Common myeloid progenitor, CD34-positive (primary cell): ENCODE measurements around the gene PTPRK.
A peak's percentile ranks its signal among the peaks of the same experiment; 100 is the strongest.
"Not testable (repeated sequence)": the region's sequence is repeated elsewhere in the genome, so short reads cannot be mapped to it uniquely, and the experiment has no call there.

Source experiments
- CTCF ChIA-PET: fragments of 350-600 bp; sonication (Branson Sonifier 250); formaldehyde crosslinking; loops from one replicate; lab custom pipeline; 2021; ENCODE audit warnings: antibody characterized with exemption; lab: Charles Lee
- POLR2A ChIA-PET: fragments of 350-600 bp; sonication (Branson Sonifier 250); formaldehyde crosslinking; loops from one replicate; lab custom pipeline; 2021; ENCODE audit warnings: antibody characterized with exemption; lab: Charles Lee
- DNase-seq, 3 donors: peaks; one replicate each; pipeline versions ENCODE4 v3.0.0 to v3.0.0-alpha.2; 2013
- H3K27ac ChIP-seq, 2 experiments: 1 replicate in 1 of 2; 2 replicates in 1 of 2; pipeline ENCODE4 v1.7.0; 2013; ENCODE audit warnings: inconsistent platforms in 2 of 2, low read length in 2 of 2, mild to moderate bottlenecking in 2 of 2, low read depth in 1 of 2, moderate library complexity in 1 of 2; ENCODE audit not compliant: severe bottlenecking in 2 of 2, insufficient read depth in 1 of 2, poor library complexity in 1 of 2
- H3K27me3 ChIP-seq, 5 experiments: replicated peaks in 2 of 5; 1 replicate in 3 of 5; 2 replicates in 2 of 5; pipeline versions ENCODE4 v1.6.1 to v1.7.0; 2013; ENCODE audit warnings: low read length in 4 of 5, mild to moderate bottlenecking in 2 of 5, moderate library complexity in 2 of 5, inconsistent platforms in 1 of 5; ENCODE audit not compliant: insufficient read depth in 5 of 5, control insufficient read depth in 4 of 5
- H3K36me3 ChIP-seq, 4 experiments: 1 replicate in 2 of 4; 2 replicates in 2 of 4; pipeline versions ENCODE4 v1.6.1 to v1.7.0; 2013; ENCODE audit warnings: low read length in 3 of 4, control low read depth in 1 of 4, mild to moderate bottlenecking in 1 of 4; ENCODE audit not compliant: control insufficient read depth in 4 of 4, insufficient read depth in 4 of 4
- H3K4me1 ChIP-seq, 4 experiments: 1 replicate in 3 of 4; 2 replicates in 1 of 4; pipeline versions ENCODE4 v1.6.1 to v1.7.1; 2013; ENCODE audit warnings: low read length in 3 of 4, mild to moderate bottlenecking in 3 of 4, control low read depth in 1 of 4, inconsistent platforms in 1 of 4, moderate library complexity in 1 of 4; ENCODE audit not compliant: control insufficient read depth in 4 of 4, insufficient read depth in 4 of 4; ENCODE audit errors: control extremely low read depth in 1 of 4
- H3K4me3 ChIP-seq, 7 experiments: 1 replicate in 4 of 7; 2 replicates in 3 of 7; pipeline versions ENCODE4 v1.5.1 to v1.7.0; 2013; ENCODE audit warnings: mild to moderate bottlenecking in 7 of 7, low read length in 6 of 7, moderate library complexity in 6 of 7, inconsistent platforms in 2 of 7, low read depth in 2 of 7, control low read depth in 1 of 7; ENCODE audit not compliant: insufficient read depth in 4 of 7, control insufficient read depth in 1 of 7; ENCODE audit errors: extremely low read depth in 1 of 7
- H3K9me3 ChIP-seq, 5 experiments: 1 replicate in 4 of 5; 2 replicates in 1 of 5; pipeline versions ENCODE4 v1.6.1 to v1.7.1; 2013; ENCODE audit warnings: low read length in 4 of 5, mild to moderate bottlenecking in 2 of 5, inconsistent platforms in 1 of 5, low read depth in 1 of 5, moderate library complexity in 1 of 5; ENCODE audit not compliant: control insufficient read depth in 4 of 5, insufficient read depth in 2 of 5; ENCODE audit errors: control extremely low read depth in 1 of 5
- WGBS: methylation state at CpG from one replicate; pipeline ENCODE4 v1.1.5; 2013; ENCODE audit not compliant: insufficient coverage; 5-methylcytosine and 5-hydroxymethylcytosine counted together

Gene PTPRK

GRCh38 chr6:127933852-127934840, 586.3 kb downstream of the PTPRK start:
- ChIA-PET CTCF (interaction anchor here (1.2 kb wide), 1 partner anchor 54 kb away, joined by 3 read pairs; no protein-coding TSS in a partner anchor), POLR2A (no interaction called here)
- no peak overlapping the region for H3K4me3 ChIP-seq
- DNase-seq: no peak
- WGBS: 100% methylated on average over 5 of the region's 7 CpGs
- no peak overlapping the region for H3K27ac ChIP-seq
- H3K27me3 ChIP-seq: no peaks in the 10 kb centered on the region
- H3K36me3 ChIP-seq: no peaks in the 10 kb centered on the region
- H3K9me3 ChIP-seq: peaks cover 2 to 10% (median 6%) of the 10 kb centered on the region in 5 experiments
- H3K4me1 ChIP-seq: peaks cover 0 to 10% (median 3%) of the 10 kb centered on the region in 4 experiments

GRCh38 chr6:127933137-127933536, 587.3 kb downstream of the PTPRK start:
- Histone ChIP-seq H3K9me3 (peaks cover 2 to 10% (median 6%) of the 10 kb centered on the region in 5 experiments), H3K27ac (no peak overlapping the region), H3K4me3 (no peak overlapping the region), H3K36me3 (no peaks in the 10 kb centered on the region), H3K27me3 (no peaks in the 10 kb centered on the region), H3K4me1 (peaks cover 0 to 2% (median 0%) of the 10 kb centered on the region in 4 experiments)
- no CpG with 5 or more reads among the region's 1 CpG for WGBS
- DNase-seq: no peak
- CTCF ChIA-PET: no interaction called here
- POLR2A ChIA-PET: no interaction called here

GRCh38 chr6:127932708-127933107, 587.7 kb downstream of the PTPRK start:
- ChIA-PET CTCF (no interaction called here), POLR2A (no interaction called here)
- Histone ChIP-seq H3K27me3 (no peaks in the 10 kb centered on the region), H3K4me3 (no peak overlapping the region), H3K27ac (no peak overlapping the region), H3K36me3 (no peaks in the 10 kb centered on the region), H3K9me3 (peaks cover 2 to 10% (median 6%) of the 10 kb centered on the region in 5 experiments), H3K4me1 (no peaks in the 10 kb centered on the region)
- WGBS: 92% methylated on average over 3 of the region's 5 CpGs
- DNase-seq: peak in 2 of 3 donors; percentile 15 to 18

- 97% methylated on average over 7 of the region's 10 CpGs for WGBS
- H3K4me3 ChIP-seq, DNase-seq, H3K4me1 ChIP-seq, POLR2A ChIA-PET, H3K27ac ChIP-seq, H3K36me3 ChIP-seq, CTCF ChIA-PET, H3K9me3 ChIP-seq, H3K27me3 ChIP-seq: not testable (repeated sequence)
Measured at GRCh38 chr6:127926441-127926840, 594.0 kb downstream of the PTPRK start.

GRCh38 chr6:127924440-127924839, 596.0 kb downstream of the PTPRK start:
- Histone ChIP-seq H3K27me3 (no peaks in the 10 kb centered on the region), H3K27ac (no peak overlapping the region), H3K9me3 (peaks cover 0 to 6% (median 3%) of the 10 kb centered on the region in 5 experiments), H3K4me1 (peaks cover 0 to 6% (median 0%) of the 10 kb centered on the region in 4 experiments), H3K36me3 (no peaks in the 10 kb centered on the region), H3K4me3 (no peak overlapping the region)
- ChIA-PET POLR2A (interaction anchor here (0.6 kb wide), 1 partner anchor 42 kb away, joined by 3 read pairs; no protein-coding TSS in a partner anchor), CTCF (no interaction called here)
- DNase-seq: no peak
- 100% methylated on average over 1 of the region's 2 CpGs for WGBS

- H3K4me1 ChIP-seq: peaks cover 0 to 6% (median 0%) of the 10 kb centered on the region in 4 experiments
- no peak overlapping the region for H3K27ac ChIP-seq
- no peaks in the 10 kb centered on the region for H3K27me3 ChIP-seq
- no peak for DNase-seq
- H3K4me3 ChIP-seq: no peak overlapping the region
- POLR2A ChIA-PET: interaction anchor here (0.6 kb wide), 1 partner anchor 41 kb away, joined by 3 read pairs; no protein-coding TSS in a partner anchor
- CTCF ChIA-PET: no interaction called here
- H3K36me3 ChIP-seq: no peaks in the 10 kb centered on the region
- H3K9me3 ChIP-seq: peaks cover 0 to 6% (median 3%) of the 10 kb centered on the region in 5 experiments
Measured at GRCh38 chr6:127924031-127924430, 596.4 kb downstream of the PTPRK start.

- H3K4me3 ChIP-seq: no peak overlapping the region
- no peak for DNase-seq
- ChIA-PET POLR2A (no interaction called here), CTCF (no interaction called here)
- peaks cover 0 to 5% (median 3%) of the 10 kb centered on the region in 5 experiments for H3K9me3 ChIP-seq
- no peaks in the 10 kb centered on the region for H3K27me3 ChIP-seq
- WGBS: 100% methylated on average over 2 of the region's 2 CpGs
- H3K36me3 ChIP-seq: no peaks in the 10 kb centered on the region
- peaks cover 0 to 6% (median 0%) of the 10 kb centered on the region in 4 experiments for H3K4me1 ChIP-seq
- H3K27ac ChIP-seq: no peak overlapping the region
Measured at GRCh38 chr6:127923135-127923534, 597.3 kb downstream of the PTPRK start.
